Measurements from ENCODE around the gene POU2F2. TPM values are rescaled to one million over a fixed set of nuclear protein-coding genes. Genes with fewer than 3 reads are reported as not detected.

Gene POU2F2
- total RNA-seq, 1 experiment from 2014 or later: 6.0 TPM

- DNase-seq (ENCODE audit: low spot score): peak; percentile 54
- Mint-ChIP-seq H3K4me1 (peaks cover 34% of the 10 kb centered on the region), H3K27me3 (ENCODE audit: low read depth) (no peaks in the 10 kb centered on the region), H3K36me3 (no peaks in the 10 kb centered on the region), H3K9me3 (no peaks in the 10 kb centered on the region), H3K27ac (peak overlapping the region; percentile 73; the same call in 1 of the 2 replicates), H3K4me3 (no peak overlapping the region; the same call in 1 of the 2 replicates)
- ChIA-PET CTCF (no interaction called here), POLR2A (no interaction called here)
- TF ChIP-seq ZNF512 (CRISPR knock-in tag; IDR thresholded peaks at IDR 0.05; ENCODE audit: borderline replicate concordance) (no peak), NR2C2 (CRISPR knock-in tag; IDR thresholded peaks at IDR 0.05) (no peak)
- peak; percentile 32; the same call in 1 of the 2 replicates for ATAC-seq
Observed at GRCh38 chr19:42089191-42089750, 43.0 kb downstream of the POU2F2 start.

GRCh38 chr19:42088471-42089190 lies 43.6 kb downstream of the POU2F2 start:
- ChIA-PET POLR2A (no interaction called here), CTCF (no interaction called here)
- Mint-ChIP-seq H3K36me3 (no peaks in the 10 kb centered on the region), H3K27ac (peak overlapping the region; percentile 73), H3K27me3 (ENCODE audit: low read depth) (no peaks in the 10 kb centered on the region), H3K4me1 (peaks cover 34% of the 10 kb centered on the region), H3K4me3 (no peak overlapping the region), H3K9me3 (no peaks in the 10 kb centered on the region)
- DNase-seq (ENCODE audit: low spot score) (no peak), ATAC-seq (no peak)
- no peak for TF ChIP-seq ZNF671 (CRISPR knock-in tag; IDR thresholded peaks at IDR 0.05)
- no peak for TF ChIP-seq ZNF317 (CRISPR knock-in tag; IDR thresholded peaks at IDR 0.05; ENCODE audit: borderline replicate concordance, low read depth)
- no peak for TF ChIP-seq EMX1 (CRISPR knock-in tag; IDR thresholded peaks at IDR 0.05)
- no peak for TF ChIP-seq MAX (CRISPR knock-in tag; IDR thresholded peaks at IDR 0.05)
- no peak for TF ChIP-seq CREB1 (CRISPR knock-in tag; IDR thresholded peaks at IDR 0.05)
- no peak for TF ChIP-seq TEAD1 (CRISPR knock-in tag; IDR thresholded peaks at IDR 0.05)
- TF ChIP-seq PREB (CRISPR knock-in tag; IDR thresholded peaks at IDR 0.05; ENCODE audit: borderline replicate concordance): no peak
- no peak for TF ChIP-seq CREM (CRISPR knock-in tag; IDR thresholded peaks at IDR 0.05)
- no peak for TF ChIP-seq CTCF (IDR thresholded peaks at IDR 0.05)
- no peak for TF ChIP-seq STAT6 (CRISPR knock-in tag; conservative IDR thresholded peaks at IDR 0.05; ENCODE audit: low read depth)
- TF ChIP-seq RELA (CRISPR knock-in tag; IDR thresholded peaks at IDR 0.05; ENCODE audit: borderline replicate concordance): no peak
- no peak for TF ChIP-seq FOXJ3 (CRISPR knock-in tag; IDR thresholded peaks at IDR 0.05; ENCODE audit: borderline replicate concordance)
- no peak for TF ChIP-seq PRRX2 (CRISPR knock-in tag; IDR thresholded peaks at IDR 0.05)
- no peak for TF ChIP-seq SMAD4 (CRISPR knock-in tag; IDR thresholded peaks at IDR 0.05)

All from WTC11 (cell line).